Lower lobe of right lung (tissue), 2 donors: ENCODE measurements around the gene WNT2B. TPM values are rescaled to one million over a fixed set of nuclear protein-coding genes. Genes with fewer than 3 reads are reported as not detected.

ENCODE experiments used
- ATAC-seq, 2 donors: fragments of 200-7000 bp; cut with Tn5 transposase; one replicate each; pipeline ENCODE4 v1.9.1; 2020 to 2022; ENCODE audit warnings: mild to moderate bottlenecking in 2 of 2, moderate library complexity in 2 of 2
- DNase-seq: peaks from one replicate; pipeline ENCODE4 v3.0.0-alpha.2; 2020
- H3K27ac ChIP-seq: fragments of 200-600 bp; one replicate; pipeline ENCODE4 v1.8.0; 2022
- H3K27me3 ChIP-seq: fragments of 200-600 bp; one replicate; pipeline ENCODE4 v1.8.0; 2022; ENCODE audit warnings: low read depth
- H3K36me3 ChIP-seq: fragments of 200-600 bp; one replicate; pipeline ENCODE4 v1.8.0; 2022; ENCODE audit warnings: mild to moderate bottlenecking
- H3K4me1 ChIP-seq: fragments of 200-600 bp; one replicate; pipeline ENCODE4 v1.8.0; 2022
- H3K4me3 ChIP-seq: fragments of 200-600 bp; one replicate; pipeline ENCODE4 v1.8.0; 2022; ENCODE audit warnings: mild to moderate bottlenecking
- H3K9me3 ChIP-seq: fragments of 200-600 bp; one replicate; pipeline ENCODE4 v1.8.0; 2022
- CTCF ChIP-seq: fragments of 200-600 bp; IDR thresholded peaks from one replicate; pipeline ENCODE4 v1.8.0; 2022; ENCODE audit warnings: antibody characterized with exemption, mild to moderate bottlenecking
- intact Hi-C: fragments of 100-400 bp; cut with DNase I; formaldehyde crosslinking; loops from one replicate; pipeline ENCODE4 v1.11.0; 2022
- total RNA-seq: library from RNA; stranded (reverse); fragmentation: NEBNext Ultra II Directional; extraction: Animal tissue kit (Norgen Biotek cat#: 25700); gene quantifications from one replicate; pipeline ENCODE4 v1.2.1, GENCODE V29; 2021
- donor health status: DM: no; HTN: yes; CAD: no; lungs with severe emphysema.

WNT2B gene
- total RNA-seq, 1 donor from 2014 or later = 11.8 TPM

- no peak for DNase-seq
- no peaks in the 10 kb centered on the region for H3K27me3 ChIP-seq
- H3K9me3 ChIP-seq = no peaks in the 10 kb centered on the region
- H3K4me3 ChIP-seq = no peak overlapping the region
- intact Hi-C loops = no loop called here
- no peak for ATAC-seq
- TF ChIP-seq CTCF = no peak
- H3K4me1 ChIP-seq = peaks cover 13% of the 10 kb centered on the region
- H3K27ac ChIP-seq = no peak overlapping the region
- H3K36me3 ChIP-seq = peaks cover 11% of the 10 kb centered on the region
These were observed 6.1 kb downstream of the WNT2B start for GRCh38 chr1:112514901-112515300.

- ATAC-seq = no peak
- Histone ChIP-seq H3K27ac (no peak overlapping the region), H3K27me3 (no peaks in the 10 kb centered on the region), H3K4me3 (no peak overlapping the region), H3K9me3 (no peaks in the 10 kb centered on the region), H3K4me1 (peaks cover 13% of the 10 kb centered on the region), H3K36me3 (peaks cover 14% of the 10 kb centered on the region)
- no peak for DNase-seq
- no peak for TF ChIP-seq CTCF
- intact Hi-C loops = no loop called here
These were observed 6.7 kb downstream of the WNT2B start for GRCh38 chr1:112515311-112516009.

GRCh38 chr1:112516141-112516540 is 7.4 kb downstream of the WNT2B start:
- peaks cover 15% of the 10 kb centered on the region for H3K36me3 ChIP-seq
- peaks cover 13% of the 10 kb centered on the region for H3K4me1 ChIP-seq
- no peak for TF ChIP-seq CTCF
- no peak overlapping the region for H3K4me3 ChIP-seq
- no peaks in the 10 kb centered on the region for H3K9me3 ChIP-seq
- DNase-seq (no peak), ATAC-seq (no peak)
- no peak overlapping the region for H3K27ac ChIP-seq
- H3K27me3 ChIP-seq = no peaks in the 10 kb centered on the region
- intact Hi-C loops = no loop called here

GRCh38 chr1:112517231-112517630 is 8.5 kb downstream of the WNT2B start:
- intact Hi-C loops = no loop called here

GRCh38 chr1:112517646-112518045 is 8.9 kb downstream of the WNT2B start:
- Histone ChIP-seq H3K9me3 (no peaks in the 10 kb centered on the region), H3K27ac (no peak overlapping the region), H3K4me1 (peaks cover 10% of the 10 kb centered on the region), H3K4me3 (no peak overlapping the region), H3K27me3 (no peaks in the 10 kb centered on the region), H3K36me3 (peaks cover 15% of the 10 kb centered on the region)
- no peak for TF ChIP-seq CTCF
- DNase-seq (no peak), ATAC-seq (no peak)
- intact Hi-C loops = no loop called here

More at GRCh38 chr1:112517231-112517630, 8.5 kb downstream of the WNT2B start:
- TF ChIP-seq CTCF = no peak
- Histone ChIP-seq H3K27ac (no peak overlapping the region), H3K27me3 (no peaks in the 10 kb centered on the region), H3K9me3 (no peaks in the 10 kb centered on the region), H3K4me1 (peaks cover 13% of the 10 kb centered on the region), H3K4me3 (no peak overlapping the region), H3K36me3 (peaks cover 15% of the 10 kb centered on the region)
- DNase-seq = no peak
- ATAC-seq = no peak
